DND-41 (cell line): Measurements from ENCODE around the gene AHSA1.

Experiments used
- ATAC-seq: fragments of 200-7000 bp; cut with Tn5 transposase; 3 replicates; pipeline ENCODE4 v1.9.1; 2021; ENCODE audit warnings: low read depth; ENCODE audit not compliant: insufficient read depth
- DNase-seq: peaks from one replicate; pipeline ENCODE4 v3.0.0-alpha.2; 2020
- H2AFZ ChIP-seq: 2 replicates; pipeline ENCODE4 v1.6.0; 2012; ENCODE audit warnings: low read depth, low read length
- H3K27ac ChIP-seq: 2 replicates; pipeline ENCODE4 v1.5.1; 2012; ENCODE audit warnings: low read length, inconsistent platforms
- H3K27me3 ChIP-seq: fragments of 200-600 bp; sonication (generic); 2 replicates; pipeline ENCODE4 v1.6.0; 2012; ENCODE audit warnings: low read length, mild to moderate bottlenecking, inconsistent platforms; ENCODE audit not compliant: insufficient read depth, poor library complexity
- H3K36me3 ChIP-seq: 2 replicates; pipeline ENCODE4 v1.5.1; 2012; ENCODE audit warnings: low read length, inconsistent platforms; ENCODE audit not compliant: insufficient read depth
- H3K4me1 ChIP-seq: 2 replicates; pipeline ENCODE4 v1.5.1; 2012; ENCODE audit warnings: mild to moderate bottlenecking, low read length; ENCODE audit not compliant: insufficient read depth
- H3K4me2 ChIP-seq: 2 replicates; pipeline ENCODE4 v1.6.0; 2012; ENCODE audit warnings: mild to moderate bottlenecking, moderate library complexity, low read length, inconsistent platforms; ENCODE audit not compliant: insufficient read depth
- H3K4me3 ChIP-seq, 2 experiments: fragments of 200-600 bp in 1 of 2; shearing (Covaris generic) in 1 of 2; 2 replicates each; pipeline ENCODE4 v1.5.1; 2012 to 2016; ENCODE audit warnings: inconsistent platforms in 2 of 2, low read length in 2 of 2, mild to moderate bottlenecking in 2 of 2, low read depth in 1 of 2, moderate library complexity in 1 of 2
- H3K79me2 ChIP-seq: 2 replicates; pipeline ENCODE4 v1.6.0; 2012; ENCODE audit warnings: low read length, inconsistent platforms; ENCODE audit not compliant: insufficient read depth
- H3K9ac ChIP-seq: 2 replicates; pipeline ENCODE4 v1.6.0; 2012; ENCODE audit warnings: low read depth, mild to moderate bottlenecking, inconsistent platforms, low read length, moderate library complexity
- H3K9me3 ChIP-seq: 2 replicates; pipeline ENCODE4 v1.5.1; 2012; ENCODE audit warnings: low read length, moderate library complexity, mild to moderate bottlenecking, inconsistent platforms; ENCODE audit not compliant: insufficient read depth, severe bottlenecking
- H4K20me1 ChIP-seq: 2 replicates; pipeline ENCODE4 v1.6.0; 2012; ENCODE audit warnings: low read length; ENCODE audit not compliant: insufficient read depth
- EZH2 ChIP-seq: IDR thresholded peaks from 3 replicates; pipeline ENCODE4 v1.6.1; 2012; ENCODE audit warnings: borderline replicate concordance, low read depth, mild to moderate bottlenecking, moderate library complexity, low read length, inconsistent platforms; ENCODE audit not compliant: severe bottlenecking
- TF ChIP-seq, protein P1 (sequence below): IDR thresholded peaks from 2 replicates; pipeline ENCODE4 v1.5.1; 2012; ENCODE audit warnings: borderline replicate concordance, low read length, moderate library complexity, mild to moderate bottlenecking; ENCODE audit not compliant: poor library complexity, severe bottlenecking; ENCODE audit errors: extremely low read depth

The AHSA1 gene

DNA sequence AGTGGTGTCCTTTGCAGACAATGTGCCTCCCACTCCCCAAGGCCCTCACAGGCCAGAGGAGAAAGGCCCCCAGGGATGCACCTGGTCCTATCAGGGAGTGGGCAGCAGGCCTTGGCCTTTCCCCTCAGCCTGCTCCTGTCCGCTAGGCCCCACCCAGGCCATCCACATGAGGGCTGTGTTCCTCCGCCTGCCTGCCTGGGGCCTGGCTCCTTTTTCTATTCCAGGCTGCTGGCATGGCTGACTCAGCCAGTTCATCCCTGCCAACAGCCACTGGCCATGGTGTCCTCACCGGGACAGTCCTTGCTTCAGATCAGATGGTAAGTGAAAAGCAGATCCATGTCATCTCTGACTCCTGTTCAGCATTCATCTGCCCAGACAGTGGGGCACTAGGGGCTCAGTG is 27.4 kb downstream of the AHSA1 start:
- Histone ChIP-seq H3K9me3 (no peaks in the 10 kb centered on the region), H2AFZ (no peak overlapping the region), H3K27ac (no peak overlapping the region), H3K9ac (no peak overlapping the region), H3K79me2 (no peaks in the 10 kb centered on the region), H3K4me3 (no peak overlapping the region), H4K20me1 (no peaks in the 10 kb centered on the region), H3K4me2 (no peak overlapping the region), H3K27me3 (no peaks in the 10 kb centered on the region), H3K36me3 (no peaks in the 10 kb centered on the region), H3K4me1 (no peaks in the 10 kb centered on the region)
- DNase-seq (no peak), ATAC-seq (no peak)
- TF ChIP-seq, protein P1, sequence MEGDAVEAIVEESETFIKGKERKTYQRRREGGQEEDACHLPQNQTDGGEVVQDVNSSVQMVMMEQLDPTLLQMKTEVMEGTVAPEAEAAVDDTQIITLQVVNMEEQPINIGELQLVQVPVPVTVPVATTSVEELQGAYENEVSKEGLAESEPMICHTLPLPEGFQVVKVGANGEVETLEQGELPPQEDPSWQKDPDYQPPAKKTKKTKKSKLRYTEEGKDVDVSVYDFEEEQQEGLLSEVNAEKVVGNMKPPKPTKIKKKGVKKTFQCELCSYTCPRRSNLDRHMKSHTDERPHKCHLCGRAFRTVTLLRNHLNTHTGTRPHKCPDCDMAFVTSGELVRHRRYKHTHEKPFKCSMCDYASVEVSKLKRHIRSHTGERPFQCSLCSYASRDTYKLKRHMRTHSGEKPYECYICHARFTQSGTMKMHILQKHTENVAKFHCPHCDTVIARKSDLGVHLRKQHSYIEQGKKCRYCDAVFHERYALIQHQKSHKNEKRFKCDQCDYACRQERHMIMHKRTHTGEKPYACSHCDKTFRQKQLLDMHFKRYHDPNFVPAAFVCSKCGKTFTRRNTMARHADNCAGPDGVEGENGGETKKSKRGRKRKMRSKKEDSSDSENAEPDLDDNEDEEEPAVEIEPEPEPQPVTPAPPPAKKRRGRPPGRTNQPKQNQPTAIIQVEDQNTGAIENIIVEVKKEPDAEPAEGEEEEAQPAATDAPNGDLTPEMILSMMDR, result no peak
- TF ChIP-seq EZH2, result no peak

DNA sequence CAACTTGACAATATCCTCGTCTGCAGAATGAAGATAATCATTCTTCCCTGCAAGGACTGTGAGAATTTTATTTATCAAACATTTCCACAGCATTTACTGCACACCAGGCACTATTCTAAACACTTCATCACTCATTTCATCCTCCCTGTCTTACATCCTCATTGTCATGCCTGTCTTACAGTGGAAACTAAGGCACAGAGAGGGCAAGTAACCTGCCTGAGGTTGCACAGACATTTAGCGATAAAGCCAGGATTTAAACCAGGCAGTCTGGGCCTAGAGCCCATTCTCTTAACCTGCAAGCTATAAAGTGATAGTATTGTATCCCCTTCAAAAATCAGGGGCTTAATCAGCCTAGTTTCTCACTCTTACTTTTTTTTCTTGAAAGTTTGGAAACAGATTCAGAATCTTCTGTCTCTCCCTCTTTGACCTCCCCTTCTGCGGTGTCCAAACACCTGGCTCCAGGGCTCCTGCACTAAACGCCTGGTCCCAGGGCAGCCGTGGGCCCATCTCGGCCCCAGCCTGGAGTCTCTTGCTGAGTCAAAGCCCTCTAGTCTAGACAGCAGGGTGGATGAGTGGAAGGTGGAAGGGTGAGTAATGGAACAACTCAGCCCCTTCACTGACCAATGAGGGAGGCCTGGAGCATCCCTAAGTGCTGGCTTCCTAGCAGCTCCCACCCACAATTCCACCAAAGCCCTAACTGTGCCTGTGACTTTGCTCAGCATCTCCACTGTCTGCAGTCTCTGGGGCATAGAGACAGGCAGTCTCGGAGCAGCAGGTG is 28.2 kb downstream of the AHSA1 start:
- Histone ChIP-seq H3K4me1 (no peaks in the 10 kb centered on the region), H2AFZ (no peak overlapping the region), H3K4me2 (no peak overlapping the region), H3K36me3 (no peaks in the 10 kb centered on the region), H3K9ac (no peak overlapping the region), H4K20me1 (no peaks in the 10 kb centered on the region), H3K9me3 (no peaks in the 10 kb centered on the region), H3K27me3 (no peaks in the 10 kb centered on the region), H3K79me2 (no peaks in the 10 kb centered on the region), H3K27ac (no peak overlapping the region), H3K4me3 (no peak overlapping the region)
- DNase-seq (no peak), ATAC-seq (no peak)
- TF ChIP-seq EZH2, result no peak
- TF ChIP-seq, protein P1, result no peak

DNA sequence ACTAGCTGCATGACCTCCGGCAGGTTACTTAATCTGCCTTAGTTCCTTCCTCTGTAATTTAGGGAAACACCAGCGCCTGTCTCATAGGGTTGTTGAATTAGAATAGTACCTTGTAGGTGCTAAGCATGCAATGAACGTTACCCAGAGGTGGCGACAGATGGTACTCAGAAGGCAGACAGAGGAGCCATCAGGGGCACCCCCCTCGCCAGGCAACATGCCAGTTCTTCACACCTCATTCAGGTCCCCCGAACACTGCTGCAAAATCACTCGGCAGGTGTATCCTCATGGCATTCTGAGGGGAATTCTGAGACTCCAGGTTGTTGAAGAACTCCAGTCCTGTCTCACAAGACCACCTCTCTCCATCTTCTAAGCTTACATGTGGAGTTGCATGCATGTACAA is 30.7 kb downstream of the AHSA1 start:
- Histone ChIP-seq H3K9ac (no peak overlapping the region), H3K27ac (no peak overlapping the region), H3K4me1 (no peaks in the 10 kb centered on the region), H3K79me2 (no peaks in the 10 kb centered on the region), H3K9me3 (no peaks in the 10 kb centered on the region), H3K36me3 (no peaks in the 10 kb centered on the region), H3K27me3 (no peaks in the 10 kb centered on the region), H3K4me2 (no peak overlapping the region), H4K20me1 (no peaks in the 10 kb centered on the region), H3K4me3 (no peak overlapping the region), H2AFZ (no peak overlapping the region)
- DNase-seq, result no peak
- no peak for TF ChIP-seq EZH2
- TF ChIP-seq, protein P1, result no peak
- ATAC-seq, result no peak
